Suprapubic skin (tissue), 4 donors: ENCODE measurements around the gene SCN2B. TPM values are rescaled to one million over a fixed set of nuclear protein-coding genes. Genes with fewer than 3 reads are reported as not detected.

Experiments
- DNase-seq, 2 donors: peaks; one replicate each; pipeline ENCODE4 v3.0.0-alpha.2; 2019; ENCODE audit warnings: low spot score in 2 of 2
- H3K27ac ChIP-seq: fragments of 200-600 bp; sonication (generic); one replicate; pipeline ENCODE4 v1.5.1; 2019
- H3K27me3 ChIP-seq: fragments of 200-600 bp; sonication (generic); one replicate; pipeline ENCODE4 v1.5.1; 2019
- H3K36me3 ChIP-seq: fragments of 200-600 bp; sonication (generic); one replicate; pipeline ENCODE4 v1.5.1; 2019
- H3K4me1 ChIP-seq: fragments of 200-600 bp; sonication (generic); one replicate; pipeline ENCODE4 v1.5.1; 2019
- H3K4me3 ChIP-seq: fragments of 200-600 bp; sonication (generic); one replicate; pipeline ENCODE4 v1.5.1; 2019; ENCODE audit warnings: mild to moderate bottlenecking
- H3K9me3 ChIP-seq: fragments of 200-600 bp; sonication (generic); one replicate; pipeline ENCODE4 v1.5.1; 2019
- CTCF ChIP-seq, 2 donors: fragments of 200-600 bp in 1 of 2; fragments of 450-650 bp in 1 of 2; sonication (generic) in 1 of 2; IDR thresholded peaks; one replicate each; pipeline ENCODE4 v1.5.1; 2016 to 2019; ENCODE audit warnings: antibody characterized with exemption in 2 of 2, mild to moderate bottlenecking in 1 of 2, moderate library complexity in 1 of 2
- EP300 ChIP-seq: sonication (generic); formaldehyde crosslinking; IDR thresholded peaks from one replicate; pipeline ENCODE4 v1.6.1; 2017; ENCODE audit warnings: antibody characterized with exemption
- POLR2A ChIP-seq, 2 donors: fragments of 450-650 bp; IDR thresholded peaks; one replicate each; pipeline ENCODE4 v1.6.1; 2017; ENCODE audit warnings: antibody characterized with exemption in 2 of 2, mild to moderate bottlenecking in 2 of 2, moderate library complexity in 2 of 2
- POLR2AphosphoS5 ChIP-seq, 3 donors: sonication (generic); formaldehyde crosslinking; IDR thresholded peaks; one replicate each; pipeline ENCODE4 v1.6.1; 2017; ENCODE audit warnings: antibody characterized with exemption in 3 of 3
- WGBS: methylation state at CpG from one replicate; pipeline ENCODE4 v1.1.5; 2018; 5-methylcytosine and 5-hydroxymethylcytosine counted together
- total RNA-seq, 4 donors: library from RNA; depleted of rRNA; stranded (reverse); fragments of >200 nt; gene quantifications; one replicate each; pipeline ENCODE4 v1.1.0, GENCODE V29; 2016

The SCN2B gene
- total RNA-seq, 4 donors from 2014 or later: 0.08 to 0.21 TPM; not detected in 2

GRCh38 chr11:118222437-118222836, 46.0 kb upstream of the SCN2B start:
- 58% methylated on average over 4 of the region's 4 CpGs for WGBS
- no peaks in the 10 kb centered on the region for H3K9me3 ChIP-seq

GRCh38 chr11:118221419-118221818, 45.0 kb upstream of the SCN2B start:
- no peak for TF ChIP-seq POLR2A (IDR thresholded peaks at IDR 0.05)
- TF ChIP-seq POLR2AphosphoS5 (IDR thresholded peaks at IDR 0.05): no peak
- no peak for TF ChIP-seq CTCF (IDR thresholded peaks at IDR 0.05)
- no peak for TF ChIP-seq EP300
- 81% methylated on average over 5 of the region's 5 CpGs for WGBS
- H3K4me3 ChIP-seq: no peak overlapping the region
- DNase-seq: no peak
- H3K36me3 ChIP-seq: no peaks in the 10 kb centered on the region
- peaks cover 7% of the 10 kb centered on the region for H3K27me3 ChIP-seq
- H3K9me3 ChIP-seq: no peaks in the 10 kb centered on the region
- H3K4me1 ChIP-seq: no peaks in the 10 kb centered on the region
- H3K27ac ChIP-seq: no peak overlapping the region

More at GRCh38 chr11:118222437-118222836, 46.0 kb upstream of the SCN2B start:
- TF ChIP-seq POLR2AphosphoS5 (IDR thresholded peaks at IDR 0.05) (no peak), CTCF (IDR thresholded peaks at IDR 0.05) (no peak), EP300 (no peak), POLR2A (IDR thresholded peaks at IDR 0.05) (no peak)
- Histone ChIP-seq H3K4me3 (no peak overlapping the region), H3K27me3 (peaks cover 7% of the 10 kb centered on the region), H3K36me3 (no peaks in the 10 kb centered on the region), H3K27ac (no peak overlapping the region), H3K4me1 (no peaks in the 10 kb centered on the region)
- no peak for DNase-seq

- WGBS: 75% methylated on average over 1 of the region's 1 CpG
- TF ChIP-seq POLR2A (IDR thresholded peaks at IDR 0.05) (no peak), EP300 (no peak), CTCF (IDR thresholded peaks at IDR 0.05) (no peak), POLR2AphosphoS5 (IDR thresholded peaks at IDR 0.05) (no peak)
Measured at GRCh38 chr11:118219732-118220131, 43.3 kb upstream of the SCN2B start.

DNA sequence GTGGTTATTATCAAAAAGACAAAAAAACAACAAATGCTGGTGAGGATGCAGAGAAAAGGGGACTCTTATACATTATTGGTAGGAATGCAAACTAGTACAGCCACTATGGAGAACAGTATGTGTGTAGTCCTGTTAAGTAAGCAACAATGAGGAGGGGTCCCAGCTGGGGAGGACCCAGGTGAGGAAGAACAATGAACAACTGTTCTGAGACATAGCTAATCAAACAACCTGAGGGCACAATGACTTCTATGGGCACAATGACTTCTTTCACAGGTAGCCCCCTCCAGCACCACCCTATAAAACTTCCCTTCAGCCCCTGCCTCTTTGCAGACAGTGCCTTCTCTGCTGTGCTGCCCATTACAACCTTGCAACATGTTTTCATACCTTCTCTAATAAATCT, 42.8 kb upstream of the SCN2B start:
- no peak for TF ChIP-seq POLR2AphosphoS5 (IDR thresholded peaks at IDR 0.05)
- TF ChIP-seq CTCF (IDR thresholded peaks at IDR 0.05): no peak
- no peak for TF ChIP-seq POLR2A (IDR thresholded peaks at IDR 0.05)
- no peak for TF ChIP-seq EP300
- no peaks in the 10 kb centered on the region for H3K4me1 ChIP-seq
- H3K9me3 ChIP-seq: no peaks in the 10 kb centered on the region
- H3K36me3 ChIP-seq: no peaks in the 10 kb centered on the region
- DNase-seq: no peak
- H3K27ac ChIP-seq: no peak overlapping the region
- peaks cover 8% of the 10 kb centered on the region for H3K27me3 ChIP-seq
- no peak overlapping the region for H3K4me3 ChIP-seq

More at GRCh38 chr11:118219732-118220131, 43.3 kb upstream of the SCN2B start:
- Histone ChIP-seq H3K9me3 (no peaks in the 10 kb centered on the region), H3K36me3 (no peaks in the 10 kb centered on the region), H3K4me3 (no peak overlapping the region), H3K4me1 (no peaks in the 10 kb centered on the region), H3K27ac (no peak overlapping the region), H3K27me3 (peaks cover 7% of the 10 kb centered on the region)
- no peak for DNase-seq

GRCh38 chr11:118217575-118217974, 41.1 kb upstream of the SCN2B start:
- WGBS: 77% methylated on average over 3 of the region's 3 CpGs
- DNase-seq: no peak
- Histone ChIP-seq H3K4me1 (no peaks in the 10 kb centered on the region), H3K36me3 (no peaks in the 10 kb centered on the region), H3K9me3 (no peaks in the 10 kb centered on the region), H3K27ac (no peak overlapping the region), H3K4me3 (no peak overlapping the region), H3K27me3 (peaks cover 14% of the 10 kb centered on the region)
- no peak for TF ChIP-seq EP300
- no peak for TF ChIP-seq POLR2AphosphoS5 (IDR thresholded peaks at IDR 0.05)
